Esophagus squamous epithelium (tissue), 4 donors: ENCODE measurements around the gene MC4R.

Experiments
- POLR2A ChIP-seq, 4 donors: fragments of 450-650 bp; IDR thresholded peaks; one replicate each; pipeline ENCODE4 v1.6.1; 2017; ENCODE audit warnings: antibody characterized with exemption in 4 of 4, mild to moderate bottlenecking in 4 of 4, moderate library complexity in 3 of 4
- TF ChIP-seq, protein P1 (sequence below), 6 experiments: fragments of 450-650 bp in 4 of 6; fragments of 200-600 bp in 2 of 6; sonication (generic) in 2 of 6; IDR thresholded peaks; one replicate each; pipeline ENCODE4 v1.5.1; 2016 to 2019; ENCODE audit warnings: antibody characterized with exemption in 6 of 6, mild to moderate bottlenecking in 4 of 6, moderate library complexity in 4 of 6

DNA sequence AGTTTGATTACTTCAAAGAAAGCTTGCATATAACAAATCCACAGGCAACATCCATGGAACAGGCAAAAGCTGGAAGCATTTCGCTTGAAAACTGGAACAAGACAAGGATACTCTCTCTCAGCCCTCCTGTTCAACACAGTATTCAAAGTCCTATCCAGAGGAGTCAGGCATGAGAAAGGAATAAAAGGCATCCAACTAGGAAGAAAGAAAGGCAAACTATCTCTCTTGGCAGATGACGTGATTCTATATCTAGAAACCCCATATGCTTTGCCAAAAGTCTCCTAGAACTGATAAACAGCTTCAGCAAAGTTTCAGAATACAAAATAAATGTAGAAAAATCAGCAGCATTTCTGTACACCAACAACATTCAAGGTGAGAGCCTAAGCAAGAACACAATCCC lies 34.1 kb upstream of the MC4R start:
- TF ChIP-seq, protein P1, sequence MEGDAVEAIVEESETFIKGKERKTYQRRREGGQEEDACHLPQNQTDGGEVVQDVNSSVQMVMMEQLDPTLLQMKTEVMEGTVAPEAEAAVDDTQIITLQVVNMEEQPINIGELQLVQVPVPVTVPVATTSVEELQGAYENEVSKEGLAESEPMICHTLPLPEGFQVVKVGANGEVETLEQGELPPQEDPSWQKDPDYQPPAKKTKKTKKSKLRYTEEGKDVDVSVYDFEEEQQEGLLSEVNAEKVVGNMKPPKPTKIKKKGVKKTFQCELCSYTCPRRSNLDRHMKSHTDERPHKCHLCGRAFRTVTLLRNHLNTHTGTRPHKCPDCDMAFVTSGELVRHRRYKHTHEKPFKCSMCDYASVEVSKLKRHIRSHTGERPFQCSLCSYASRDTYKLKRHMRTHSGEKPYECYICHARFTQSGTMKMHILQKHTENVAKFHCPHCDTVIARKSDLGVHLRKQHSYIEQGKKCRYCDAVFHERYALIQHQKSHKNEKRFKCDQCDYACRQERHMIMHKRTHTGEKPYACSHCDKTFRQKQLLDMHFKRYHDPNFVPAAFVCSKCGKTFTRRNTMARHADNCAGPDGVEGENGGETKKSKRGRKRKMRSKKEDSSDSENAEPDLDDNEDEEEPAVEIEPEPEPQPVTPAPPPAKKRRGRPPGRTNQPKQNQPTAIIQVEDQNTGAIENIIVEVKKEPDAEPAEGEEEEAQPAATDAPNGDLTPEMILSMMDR (IDR thresholded peaks at IDR 0.05): no peak
- no peak for TF ChIP-seq POLR2A (IDR thresholded peaks at IDR 0.05)
